ENCODE measurements around the gene EBF3.

DNA sequence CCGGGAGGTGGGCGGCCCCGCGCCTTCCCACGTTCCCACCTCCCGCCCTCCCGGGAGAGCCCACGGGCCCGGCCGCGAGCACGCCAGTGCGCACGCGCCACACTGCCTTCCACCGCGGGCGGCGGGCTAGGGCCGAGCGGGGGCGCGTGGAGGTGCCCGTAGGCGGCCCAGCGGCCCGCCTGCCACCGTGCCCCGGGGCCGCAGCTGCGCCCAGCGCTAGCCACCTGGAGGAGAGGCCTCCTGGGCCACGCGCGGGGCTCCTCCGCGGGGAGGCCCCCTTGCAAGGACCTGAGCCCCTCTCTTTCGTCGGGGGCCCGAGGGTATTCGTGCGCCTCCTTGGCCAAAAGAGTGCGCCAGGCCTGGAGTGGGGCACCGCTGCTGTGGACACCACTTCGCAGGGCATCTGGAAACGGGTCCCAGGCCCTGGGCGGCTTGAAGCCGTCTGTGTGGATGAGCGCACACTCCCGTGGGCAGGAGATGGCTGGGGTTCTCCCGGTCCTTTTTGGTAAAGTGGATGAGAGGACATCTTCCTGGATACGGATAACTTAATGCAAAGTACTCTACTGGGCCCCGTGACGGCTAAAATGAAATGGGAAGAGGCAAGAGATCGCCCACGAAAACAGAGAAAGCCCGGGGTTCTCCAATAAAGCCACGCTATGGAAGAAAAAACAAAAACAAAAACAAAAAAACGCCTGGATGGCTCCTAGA, 9.0 kb upstream of the EBF3 start:
- no peak for TF ChIP-seq CTCF (IDR thresholded peaks at IDR 0.05)
- TF ChIP-seq POLR2A (IDR thresholded peaks at IDR 0.05), result no peak
